Neuronal stem cell (in vitro differentiated cells): ENCODE measurements around the gene LCK.

Experiments
- DNase-seq: peaks from one replicate; pipeline ENCODE4 v3.0.0-alpha.2; 2013; ENCODE audit warnings: low spot score
- H2AFZ ChIP-seq: one replicate; pipeline ENCODE4 v1.6.1; 2013; ENCODE audit warnings: mild to moderate bottlenecking, low read length, inconsistent platforms
- H2AK5ac ChIP-seq: 2 replicates; pipeline ENCODE4 v1.6.1; 2013; ENCODE audit warnings: low read depth, mild to moderate bottlenecking, inconsistent platforms, low read length, moderate library complexity, mixed read lengths
- H2BK120ac ChIP-seq: 2 replicates; pipeline ENCODE4 v1.6.1; 2013; ENCODE audit warnings: low read depth, mild to moderate bottlenecking, inconsistent platforms, low read length, moderate library complexity, mixed read lengths
- H2BK12ac ChIP-seq: one replicate; pipeline ENCODE4 v1.6.1; 2013; ENCODE audit warnings: low read length, inconsistent platforms
- H2BK15ac ChIP-seq: 2 replicates; pipeline ENCODE4 v1.6.1; 2013; ENCODE audit warnings: mild to moderate bottlenecking, low read length, inconsistent platforms, mixed read lengths
- H2BK5ac ChIP-seq: one replicate; pipeline ENCODE4 v1.6.1; 2013; ENCODE audit warnings: inconsistent platforms, mild to moderate bottlenecking, low read length, moderate library complexity
- H3K14ac ChIP-seq: one replicate; pipeline ENCODE4 v1.6.1; 2013; ENCODE audit warnings: low read length, inconsistent platforms
- H3K18ac ChIP-seq: 2 replicates; pipeline ENCODE4 v1.6.1; 2013; ENCODE audit warnings: low read length, inconsistent platforms
- H3K23ac ChIP-seq: 2 replicates; pipeline ENCODE4 v1.6.1; 2013; ENCODE audit warnings: low read depth, mild to moderate bottlenecking, mixed read lengths, low read length, inconsistent platforms; ENCODE audit not compliant: poor library complexity
- H3K27ac ChIP-seq: replicated peaks from 3 replicates; pipeline ENCODE4 v1.5.1; 2013; ENCODE audit warnings: low read length, inconsistent platforms
- H3K27me3 ChIP-seq, 3 experiments: 2 replicates each; pipeline ENCODE4 v1.6.1; 2013; ENCODE audit warnings: low read length in 3 of 3, mild to moderate bottlenecking in 2 of 3, inconsistent platforms in 1 of 3, low read depth in 1 of 3, mixed read lengths in 1 of 3, moderate library complexity in 1 of 3; ENCODE audit not compliant: control insufficient read depth in 3 of 3, insufficient read depth in 3 of 3
- H3K36me3 ChIP-seq, 2 donors: replicated peaks in 1 of 2; 2 replicates each; pipeline ENCODE4 v1.6.1; 2013; ENCODE audit warnings: low read length in 2 of 2; ENCODE audit not compliant: control insufficient read depth in 2 of 2, insufficient read depth in 2 of 2
- H3K4ac ChIP-seq: 2 replicates; pipeline ENCODE4 v1.6.1; 2013; ENCODE audit warnings: inconsistent platforms, mild to moderate bottlenecking, low read length, moderate library complexity
- H3K4me1 ChIP-seq, 2 donors: 1 replicate in 1 of 2; 2 replicates in 1 of 2; pipeline ENCODE4 v1.6.1; 2013; ENCODE audit warnings: low read length in 2 of 2, low read depth in 1 of 2; ENCODE audit not compliant: control insufficient read depth in 2 of 2, insufficient read depth in 1 of 2
- H3K4me2 ChIP-seq: one replicate; pipeline ENCODE4 v1.6.1; 2013; ENCODE audit warnings: mild to moderate bottlenecking, low read length, inconsistent platforms; ENCODE audit not compliant: insufficient read depth, poor library complexity, severe bottlenecking
- H3K4me3 ChIP-seq, 2 donors: 2 replicates each; pipeline ENCODE4 v1.5.1; 2013; ENCODE audit warnings: low read length in 2 of 2, mild to moderate bottlenecking in 2 of 2, inconsistent platforms in 1 of 2, moderate library complexity in 1 of 2
- H3K79me1 ChIP-seq: one replicate; pipeline ENCODE4 v1.6.1; 2013; ENCODE audit warnings: low read depth, mild to moderate bottlenecking, inconsistent platforms, low read length, moderate library complexity
- H3K9ac ChIP-seq: one replicate; pipeline ENCODE4 v1.6.1; 2013; ENCODE audit warnings: mild to moderate bottlenecking, low read depth, low read length, inconsistent platforms; ENCODE audit not compliant: poor library complexity
- H3K9me3 ChIP-seq, 2 donors: replicated peaks in 1 of 2; 2 replicates each; pipeline versions ENCODE3 to v1.6.1; 2013; ENCODE audit warnings: low read length in 2 of 2, mild to moderate bottlenecking in 2 of 2, inconsistent platforms in 1 of 2, low read depth in 1 of 2, mixed read lengths in 1 of 2, moderate library complexity in 1 of 2; ENCODE audit not compliant: control insufficient read depth in 2 of 2, insufficient read depth in 1 of 2
- H4K8ac ChIP-seq: one replicate; pipeline ENCODE4 v1.6.1; 2013; ENCODE audit warnings: low read depth, mild to moderate bottlenecking, inconsistent platforms, low read length, moderate library complexity
- H4K91ac ChIP-seq: one replicate; pipeline ENCODE4 v1.6.1; 2013; ENCODE audit warnings: low read length, low read depth, mild to moderate bottlenecking, inconsistent platforms; ENCODE audit not compliant: poor library complexity
- WGBS, 2 donors: extraction: QIAGEN DNeasy Blood & Tissue Kit; methylation state at CpG; one replicate each; pipeline ENCODE4 v1.1.7; 2013; ENCODE audit warnings: missing lambda C conversion rate in 2 of 2, mixed read lengths in 1 of 2; ENCODE audit not compliant: insufficient read length in 2 of 2, insufficient replicate concordance in 1 of 2; ENCODE audit errors: extremely low coverage in 2 of 2; 5-methylcytosine and 5-hydroxymethylcytosine counted together

The LCK gene

GRCh38 chr1:32316903-32317277, 65.8 kb downstream of the LCK start:
- Histone ChIP-seq H3K9ac (no peak overlapping the region), H3K4me2 (no peak overlapping the region), H3K27ac (no peak overlapping the region), H4K91ac (no peak overlapping the region), H3K36me3 (peaks cover 6 to 54% of the 10 kb centered on the region in 2 donors), H2AK5ac (no peak overlapping the region), H3K27me3 (no peaks in the 10 kb centered on the region), H3K4me1 (no peaks in the 10 kb centered on the region), H2BK5ac (no peak overlapping the region), H2BK12ac (no peak overlapping the region), H2BK120ac (no peak overlapping the region), H3K4me3 (no peak overlapping the region), H3K18ac (no peak overlapping the region), H3K4ac (no peak overlapping the region), H3K9me3 (no peaks in the 10 kb centered on the region), H2BK15ac (no peak overlapping the region), H3K14ac (no peak overlapping the region), H4K8ac (no peak overlapping the region), H3K79me1 (peaks cover 2% of the 10 kb centered on the region), H3K23ac (no peak overlapping the region), H2AFZ (no peak overlapping the region)
- WGBS, 2 donors: no CpG with 5 or more reads among the region's 3 CpGs
- no peak for DNase-seq

GRCh38 chr1:32318127-32318869, 67.2 kb downstream of the LCK start:
- Histone ChIP-seq H4K91ac (no peak overlapping the region), H3K79me1 (peaks cover 2% of the 10 kb centered on the region)

GRCh38 chr1:32321712-32322291, 70.7 kb downstream of the LCK start:
- H3K4me2 ChIP-seq: no peak overlapping the region
- H3K9me3 ChIP-seq: no peaks in the 10 kb centered on the region
- no peaks in the 10 kb centered on the region for H3K79me1 ChIP-seq
- H2BK5ac ChIP-seq: no peak overlapping the region
- H3K36me3 ChIP-seq: peaks cover 5 to 79% of the 10 kb centered on the region in 2 donors
- no peaks in the 10 kb centered on the region for H3K27me3 ChIP-seq
- H2BK120ac ChIP-seq: no peak overlapping the region
- H3K14ac ChIP-seq: no peak overlapping the region
- no peaks in the 10 kb centered on the region for H3K4me1 ChIP-seq
- DNase-seq: no peak
- H3K18ac ChIP-seq: no peak overlapping the region
- no peak overlapping the region for H3K23ac ChIP-seq
- H2AK5ac ChIP-seq: no peak overlapping the region
- H3K27ac ChIP-seq: no peak overlapping the region
- no peak overlapping the region for H4K91ac ChIP-seq
- no peak overlapping the region for H2BK12ac ChIP-seq
- no peak overlapping the region for H4K8ac ChIP-seq
- WGBS, 2 donors: no CpG with 5 or more reads among the region's 5 CpGs
- no peak overlapping the region for H2AFZ ChIP-seq
- no peak overlapping the region for H3K4me3 ChIP-seq
- H2BK15ac ChIP-seq: no peak overlapping the region
- H3K9ac ChIP-seq: no peak overlapping the region
- no peak overlapping the region for H3K4ac ChIP-seq

More at GRCh38 chr1:32318127-32318869, 67.2 kb downstream of the LCK start:
- Histone ChIP-seq H3K4ac (no peak overlapping the region), H3K36me3 (peaks cover 6 to 61% of the 10 kb centered on the region in 2 donors), H2AK5ac (no peak overlapping the region), H3K4me3 (no peak overlapping the region), H3K4me1 (no peaks in the 10 kb centered on the region), H2AFZ (no peak overlapping the region), H2BK5ac (no peak overlapping the region), H3K27ac (no peak overlapping the region), H3K9me3 (no peaks in the 10 kb centered on the region), H2BK120ac (no peak overlapping the region), H3K18ac (no peak overlapping the region), H3K9ac (no peak overlapping the region), H4K8ac (no peak overlapping the region), H2BK12ac (no peak overlapping the region), H3K23ac (no peak overlapping the region), H3K4me2 (no peak overlapping the region), H2BK15ac (no peak overlapping the region), H3K27me3 (no peaks in the 10 kb centered on the region), H3K14ac (no peak overlapping the region)
- WGBS, 2 donors: no CpG with 5 or more reads among the region's 10 CpGs
- no peak for DNase-seq

- H3K79me1 ChIP-seq: no peaks in the 10 kb centered on the region
- peaks cover 41 to 87% of the 10 kb centered on the region in 2 donors for H3K36me3 ChIP-seq
These were observed 76.1 kb downstream of the LCK start for GRCh38 chr1:32327204-32327603.

More at GRCh38 chr1:32327204-32327603, 76.1 kb downstream of the LCK start:
- Histone ChIP-seq H3K27me3 (no peaks in the 10 kb centered on the region), H2AFZ (no peak overlapping the region), H3K23ac (peak overlapping the region; percentile 68), H3K4ac (no peak overlapping the region), H4K8ac (no peak overlapping the region), H3K4me3 (no peak overlapping the region), H2BK12ac (no peak overlapping the region), H3K4me2 (no peak overlapping the region), H2BK5ac (no peak overlapping the region), H2AK5ac (no peak overlapping the region), H3K27ac (no peak overlapping the region), H3K9me3 (peaks cover 0 to 2% of the 10 kb centered on the region in 2 donors), H2BK120ac (no peak overlapping the region), H4K91ac (no peak overlapping the region), H2BK15ac (no peak overlapping the region), H3K9ac (no peak overlapping the region), H3K18ac (no peak overlapping the region), H3K4me1 (no peaks in the 10 kb centered on the region), H3K14ac (no peak overlapping the region)
- WGBS, 2 donors: no CpG with 5 or more reads among the region's 11 CpGs
- no peak for DNase-seq
